Astrocyte of the cerebellum (primary cell): ENCODE results near the gene CCDC28B.

ENCODE experiments used
- DNase-seq: peaks from one replicate; pipeline ENCODE4 v3.0.0-alpha.2; 2011; ENCODE audit warnings: low read depth
- H3K4me3 ChIP-seq: 2 replicates; pipeline ENCODE4 v1.5.1; 2011; ENCODE audit warnings: mild to moderate bottlenecking, low read depth, low read length, moderate library complexity
- in situ Hi-C: cut with HindIII; loops from 2 replicates; pipeline ENCODE4 v1.10.0; 2017; ENCODE audit warnings: low sequenced_read_pairs
- TF ChIP-seq, protein P1 (sequence below): IDR thresholded peaks from 2 replicates; pipeline ENCODE4 v1.5.1; 2012; ENCODE audit warnings: low read length, low read depth, moderate library complexity, mild to moderate bottlenecking; ENCODE audit errors: missing control alignments

CCDC28B gene

DNA sequence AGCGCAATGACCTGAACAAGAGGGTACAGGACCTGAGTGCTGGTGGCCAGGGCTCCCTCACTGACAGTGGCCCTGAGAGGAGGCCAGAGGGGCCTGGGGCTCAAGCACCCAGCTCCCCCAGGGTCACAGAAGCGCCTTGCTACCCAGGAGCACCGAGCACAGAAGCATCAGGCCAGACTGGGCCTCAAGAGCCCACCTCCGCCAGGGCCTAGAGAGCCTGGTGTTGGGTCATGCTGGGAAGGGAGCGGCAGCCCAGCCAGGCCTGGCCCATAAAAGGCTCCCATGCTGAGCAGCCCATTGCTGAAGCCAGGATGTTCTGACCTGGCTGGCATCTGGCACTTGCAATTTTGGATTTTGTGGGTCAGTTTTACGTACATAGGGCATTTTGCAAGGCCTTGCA is 5.4 kb upstream of the CCDC28B start:
- no peak overlapping the region for H3K4me3 ChIP-seq
- DNase-seq, result no peak
- in situ Hi-C loops, result no loop called here

DNA sequence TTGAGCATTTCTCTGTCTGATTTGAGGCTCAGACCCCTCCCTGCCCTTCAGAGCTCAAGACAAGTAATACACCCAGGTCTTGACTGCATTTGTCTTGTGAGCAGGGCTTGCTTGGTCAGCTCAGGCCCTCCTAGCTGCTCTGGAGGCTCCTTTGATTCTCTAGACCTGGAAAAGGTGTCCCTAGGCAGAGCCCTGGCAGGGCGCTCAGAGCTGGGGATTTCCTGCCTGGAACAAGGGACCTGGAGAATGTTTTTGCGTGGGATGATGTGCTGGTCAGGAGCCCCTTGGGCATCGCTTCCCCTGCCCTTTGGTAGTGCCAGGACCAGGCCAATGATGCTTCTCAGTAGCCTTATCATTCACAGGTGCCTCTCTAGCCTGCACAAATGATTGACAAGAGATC is 4.9 kb upstream of the CCDC28B start:
- in situ Hi-C loops, result no loop called here
- DNase-seq, result no peak
- TF ChIP-seq, protein P1, sequence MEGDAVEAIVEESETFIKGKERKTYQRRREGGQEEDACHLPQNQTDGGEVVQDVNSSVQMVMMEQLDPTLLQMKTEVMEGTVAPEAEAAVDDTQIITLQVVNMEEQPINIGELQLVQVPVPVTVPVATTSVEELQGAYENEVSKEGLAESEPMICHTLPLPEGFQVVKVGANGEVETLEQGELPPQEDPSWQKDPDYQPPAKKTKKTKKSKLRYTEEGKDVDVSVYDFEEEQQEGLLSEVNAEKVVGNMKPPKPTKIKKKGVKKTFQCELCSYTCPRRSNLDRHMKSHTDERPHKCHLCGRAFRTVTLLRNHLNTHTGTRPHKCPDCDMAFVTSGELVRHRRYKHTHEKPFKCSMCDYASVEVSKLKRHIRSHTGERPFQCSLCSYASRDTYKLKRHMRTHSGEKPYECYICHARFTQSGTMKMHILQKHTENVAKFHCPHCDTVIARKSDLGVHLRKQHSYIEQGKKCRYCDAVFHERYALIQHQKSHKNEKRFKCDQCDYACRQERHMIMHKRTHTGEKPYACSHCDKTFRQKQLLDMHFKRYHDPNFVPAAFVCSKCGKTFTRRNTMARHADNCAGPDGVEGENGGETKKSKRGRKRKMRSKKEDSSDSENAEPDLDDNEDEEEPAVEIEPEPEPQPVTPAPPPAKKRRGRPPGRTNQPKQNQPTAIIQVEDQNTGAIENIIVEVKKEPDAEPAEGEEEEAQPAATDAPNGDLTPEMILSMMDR, result no peak
- H3K4me3 ChIP-seq, result no peak overlapping the region

More for the DNA sequence above, 5.4 kb upstream of the CCDC28B start:
- TF ChIP-seq, protein P1, result no peak

DNA sequence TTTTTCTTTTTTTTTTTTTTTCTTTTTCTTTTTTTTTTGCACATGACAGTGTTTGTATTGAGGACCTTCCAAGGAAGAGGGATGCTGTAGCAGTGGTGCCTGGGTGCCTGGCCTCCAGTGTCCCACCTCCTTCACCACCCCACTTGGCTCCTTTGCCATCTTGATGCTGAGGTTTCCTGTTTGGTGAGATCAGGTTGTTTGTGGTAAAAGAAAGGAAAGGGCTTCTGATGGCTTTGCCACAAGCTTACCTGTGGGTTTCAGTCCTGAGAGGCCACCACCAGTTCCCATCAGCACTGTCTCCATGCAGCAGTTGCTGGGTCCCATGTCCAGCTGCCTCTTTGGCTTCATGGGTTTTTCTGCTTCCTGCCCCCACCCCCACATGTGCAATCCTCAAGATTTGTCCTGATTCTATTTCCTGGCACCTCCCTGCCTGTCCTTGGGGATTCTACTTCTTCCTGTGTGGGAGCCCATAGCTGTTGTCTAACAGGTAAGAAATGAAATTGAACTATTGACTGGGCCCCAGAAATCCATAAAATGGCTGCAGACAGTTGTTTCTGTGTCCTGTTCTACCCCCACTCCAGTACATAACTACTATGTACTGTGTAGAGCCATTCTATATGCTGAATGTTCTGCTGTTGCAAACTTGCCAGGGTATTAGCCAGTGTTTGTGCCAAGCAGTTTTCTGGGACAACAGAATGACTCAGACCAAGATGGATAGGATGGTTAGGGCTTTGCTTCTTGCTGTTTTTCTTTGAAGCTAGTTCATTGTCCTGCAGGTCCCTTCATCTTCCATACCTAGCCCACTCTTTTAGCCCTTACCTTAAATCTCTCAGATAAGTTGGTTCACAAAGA is 4.2 kb upstream of the CCDC28B start:
- TF ChIP-seq, protein P1, result no peak
- no peak for DNase-seq
- in situ Hi-C loops, result no loop called here
- H3K4me3 ChIP-seq, result no peak overlapping the region

DNA sequence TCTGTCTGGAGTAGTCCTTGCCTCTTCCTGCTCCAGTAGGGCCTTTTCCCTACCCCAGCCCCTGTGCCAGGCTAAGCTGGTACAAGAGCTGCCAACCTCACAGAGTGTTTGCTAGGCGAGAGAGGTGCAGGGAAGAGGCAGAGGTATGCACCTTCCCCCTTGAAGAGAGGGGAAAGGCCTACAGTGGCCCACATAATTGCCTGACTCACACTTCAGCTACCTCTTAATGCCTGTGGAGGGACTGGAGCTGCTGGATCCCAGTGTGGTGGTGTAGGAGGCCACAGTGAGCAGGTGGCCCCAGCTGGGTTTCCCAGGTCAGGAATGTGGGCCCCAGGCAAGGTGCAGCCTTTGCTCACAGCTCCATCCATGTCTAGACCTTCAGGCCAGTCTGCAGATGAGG is 3.3 kb upstream of the CCDC28B start:
- TF ChIP-seq, protein P1, result no peak
- H3K4me3 ChIP-seq, result no peak overlapping the region
- in situ Hi-C loops, result no loop called here
- no peak for DNase-seq

DNA sequence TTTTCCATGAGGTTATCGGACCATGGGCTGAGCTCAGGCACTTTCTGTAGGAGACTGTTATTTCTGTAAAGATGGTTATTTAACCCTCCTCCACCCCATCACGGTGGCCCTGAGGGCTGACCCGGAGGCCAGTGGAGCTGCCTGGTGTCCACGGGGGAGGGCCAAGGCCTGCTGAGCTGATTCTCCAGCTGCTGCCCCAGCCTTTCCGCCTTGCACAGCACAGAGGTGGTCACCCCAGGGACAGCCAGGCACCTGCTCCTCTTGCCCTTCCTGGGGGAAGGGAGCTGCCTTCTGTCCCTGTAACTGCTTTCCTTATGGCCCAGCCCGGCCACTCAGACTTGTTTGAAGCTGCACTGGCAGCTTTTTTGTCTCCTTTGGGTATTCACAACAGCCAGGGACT is 2.6 kb upstream of the CCDC28B start:
- in situ Hi-C loops, result no loop called here
- no peak overlapping the region for H3K4me3 ChIP-seq
- TF ChIP-seq, protein P1, result no peak
- no peak for DNase-seq

DNA sequence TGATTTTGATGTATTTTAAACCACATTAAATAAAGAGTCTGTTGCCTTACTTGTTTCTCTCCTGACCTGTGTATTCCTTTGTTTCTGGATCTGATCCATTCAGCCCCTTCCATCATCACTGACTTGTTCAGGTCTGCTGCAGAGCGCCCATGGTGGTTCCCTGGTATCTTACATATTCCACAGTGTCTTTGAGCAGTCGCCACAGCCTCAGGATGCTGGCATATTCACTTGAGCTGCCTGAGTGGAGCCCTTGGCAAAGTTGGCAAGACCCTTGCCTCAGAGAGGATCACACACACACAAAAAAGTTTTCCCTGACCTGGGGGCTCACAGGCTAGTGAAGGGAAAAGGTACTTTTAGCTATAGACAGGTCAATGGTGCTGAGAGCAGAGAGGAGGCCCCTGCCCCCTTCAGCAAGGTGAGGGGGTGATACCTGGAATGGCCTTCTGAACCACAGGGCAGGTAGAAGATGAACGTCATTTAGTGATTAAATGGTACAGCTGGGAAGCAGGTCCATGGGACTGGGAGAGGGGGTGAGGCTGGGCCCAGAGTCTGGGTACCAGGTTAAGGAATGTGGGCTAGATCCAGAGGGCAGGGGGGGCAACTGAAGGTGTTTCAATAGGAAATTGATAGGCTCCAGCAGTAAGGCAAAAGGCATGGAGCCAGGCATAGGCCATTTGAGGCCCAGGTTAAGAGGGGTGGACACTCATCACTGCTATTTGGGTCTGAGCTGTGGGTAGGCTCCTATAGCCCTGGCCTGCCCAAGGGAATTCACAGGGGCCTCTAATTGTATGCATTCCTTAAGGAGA is 2.0 kb upstream of the CCDC28B start:
- in situ Hi-C loops, result no loop called here
- TF ChIP-seq, protein P1, result no peak
- H3K4me3 ChIP-seq, result no peak overlapping the region
- DNase-seq, result no peak
